Fibroblast of lung (primary cell): ENCODE measurements around the gene APOBEC3A.

ENCODE experiments used
- CTCF ChIP-seq, 2 donors: IDR thresholded peaks in 1 of 2; conservative IDR thresholded peaks in 1 of 2; 1 replicate in 1 of 2; 2 replicates in 1 of 2; pipeline ENCODE4 v1.5.1; 2011 to 2012; ENCODE audit warnings: low read length in 2 of 2, control low read depth in 1 of 2, inconsistent platforms in 1 of 2, low read depth in 1 of 2, mild to moderate bottlenecking in 1 of 2
- EZH2 ChIP-seq: IDR thresholded peaks from 2 replicates; pipeline ENCODE4 v1.5.1; 2012; ENCODE audit warnings: low read length, control low read depth, mild to moderate bottlenecking; ENCODE audit errors: missing control alignments

GRCh38 chr22:38981992-38982927 lies 24.9 kb downstream of the APOBEC3A start, which contains the start of gene APOBEC3B:
- TF ChIP-seq CTCF (conservative IDR thresholded peaks at IDR 0.05 in 1 of 2, IDR thresholded peaks at IDR 0.05 in 1 of 2; ENCODE audit: low read depth in 1 of 2, low read length in 2 of 2) (no peak), EZH2 (no peak)
